ENCODE results near the gene NAA35.

Gene NAA35

GRCh38 chr9:86052556-86053468 lies 111.9 kb downstream of the NAA35 start:
- no peak for TF ChIP-seq CTCF (IDR thresholded peaks at IDR 0.05; ENCODE audit: extremely low read depth, insufficient read depth, missing control alignments)
- no peak for DNase-seq (ENCODE audit: low spot score)
- in situ Hi-C loops (cut with MboI; ENCODE audit: low pct_unique_long_range_greater_than_20kb, low sequenced_read_pairs, unreplicated experiment): no loop called here

GRCh38 chr9:86054695-86055094 lies 113.7 kb downstream of the NAA35 start:
- in situ Hi-C loops (cut with MboI; ENCODE audit: low pct_unique_long_range_greater_than_20kb, low sequenced_read_pairs, unreplicated experiment): no loop called here
- TF ChIP-seq CTCF (IDR thresholded peaks at IDR 0.05; ENCODE audit: extremely low read depth, insufficient read depth, missing control alignments): no peak
- DNase-seq (ENCODE audit: low spot score): no peak

GRCh38 chr9:86057491-86057890 lies 116.5 kb downstream of the NAA35 start:
- TF ChIP-seq CTCF (IDR thresholded peaks at IDR 0.05; ENCODE audit: extremely low read depth, insufficient read depth, missing control alignments): no peak
- no peak for DNase-seq (ENCODE audit: low spot score)
- in situ Hi-C loops (cut with MboI; ENCODE audit: low pct_unique_long_range_greater_than_20kb, low sequenced_read_pairs, unreplicated experiment): no loop called here

GRCh38 chr9:86061972-86062739 lies 121.2 kb downstream of the NAA35 start:
- no peak for DNase-seq (ENCODE audit: low spot score)
- in situ Hi-C loops (cut with MboI; ENCODE audit: low pct_unique_long_range_greater_than_20kb, low sequenced_read_pairs, unreplicated experiment): no loop called here
- no peak for TF ChIP-seq CTCF (IDR thresholded peaks at IDR 0.05; ENCODE audit: extremely low read depth, insufficient read depth, missing control alignments)

GRCh38 chr9:86062845-86063693 lies 122.1 kb downstream of the NAA35 start:
- in situ Hi-C loops (cut with MboI; ENCODE audit: low pct_unique_long_range_greater_than_20kb, low sequenced_read_pairs, unreplicated experiment): no loop called here
- no peak for TF ChIP-seq CTCF (IDR thresholded peaks at IDR 0.05; ENCODE audit: extremely low read depth, insufficient read depth, missing control alignments)
- DNase-seq (ENCODE audit: low spot score): no peak

GRCh38 chr9:86064220-86064619 lies 123.3 kb downstream of the NAA35 start:
- DNase-seq (ENCODE audit: low spot score): no peak
- in situ Hi-C loops (cut with MboI; ENCODE audit: low pct_unique_long_range_greater_than_20kb, low sequenced_read_pairs, unreplicated experiment): no loop called here
- TF ChIP-seq CTCF (IDR thresholded peaks at IDR 0.05; ENCODE audit: extremely low read depth, insufficient read depth, missing control alignments): no peak

Measured in GM13977 (cell line).